ENCODE measurements around the gene EPB41. TPM values are rescaled to one million over a fixed set of nuclear protein-coding genes. Genes with fewer than 3 reads are reported as not detected.
A peak's percentile ranks its signal among the peaks of the same experiment; 100 is the strongest.
"Not testable (repeated sequence)": the region's sequence is repeated elsewhere in the genome, so short reads cannot be mapped to it uniquely, and the experiment has no call there.

The EPB41 gene
- total RNA-seq, 4 donors from 2014 or later = 71.6 to 117 (median 92.6) TPM

GRCh38 chr1:29129916-29130315, 215.5 kb downstream of the EPB41 start:
- no peak for TF ChIP-seq EP300 (IDR thresholded peaks at IDR 0.05; ENCODE audit: low read depth)
- no peak for TF ChIP-seq POLR2A (IDR thresholded peaks at IDR 0.05)
- no peak for TF ChIP-seq CTCF (IDR thresholded peaks at IDR 0.05)
- no peak for DNase-seq

GRCh38 chr1:29131056-29131455, 216.7 kb downstream of the EPB41 start:
- H3K4me3 ChIP-seq; intact Hi-C loops (cut with DNase I; ENCODE audit: low total_unique reads); in situ Hi-C loops (cut with MboI; ENCODE audit: low pct_ligation_motif_present in 1 of 4, low pct_unique_long_range_greater_than_20kb in 1 of 4, low sequenced_read_pairs in 3 of 4); H3K27me3 ChIP-seq; DNase-seq; H3K36me3 ChIP-seq; H3K4me1 ChIP-seq; H3K27ac ChIP-seq; H3K9me3 ChIP-seq: not testable (repeated sequence)
- WGBS, 2 donors (ENCODE audit: low coverage in 1 of 2) = 93% methylated on average over 19 of the region's 29 CpGs; no CpG with 5 or more reads in 1 of the 2 donors

More at GRCh38 chr1:29129916-29130315, 215.5 kb downstream of the EPB41 start:
- H3K36me3 ChIP-seq = no peaks in the 10 kb centered on the region
- no peak overlapping the region for H3K4me3 ChIP-seq
- in situ Hi-C loops (cut with MboI; ENCODE audit: low pct_ligation_motif_present in 1 of 4, low pct_unique_long_range_greater_than_20kb in 1 of 4, low sequenced_read_pairs in 3 of 4) = loop anchor here in 1 of 4 donors (5.0 kb wide), 1 partner anchor 77 kb away; no protein-coding TSS in a partner anchor
- intact Hi-C loops (cut with DNase I; ENCODE audit: low total_unique reads) = loop anchor here (10.0 kb wide), 1 partner anchor 245 kb away; no protein-coding TSS in a partner anchor
- 79 to 100% methylated on average over 1 to 5 of the region's 5 CpGs for WGBS, 2 donors (ENCODE audit: low coverage in 1 of 2)
- peaks cover 9% of the 10 kb centered on the region for H3K27me3 ChIP-seq
- no peaks in the 10 kb centered on the region for H3K9me3 ChIP-seq
- peaks cover 0 to 12% (median 8%) of the 10 kb centered on the region in 4 donors for H3K4me1 ChIP-seq
- no peak overlapping the region for H3K27ac ChIP-seq

- Histone ChIP-seq H3K27ac (no peak overlapping the region), H3K4me1 (peaks cover 0 to 6% (median 3%) of the 10 kb centered on the region in 4 donors), H3K27me3 (no peaks in the 10 kb centered on the region), H3K36me3 (no peaks in the 10 kb centered on the region), H3K4me3 (peak overlapping the region in 1 of 4 donors; percentile 13), H3K9me3 (no peaks in the 10 kb centered on the region)
- intact Hi-C loops (cut with DNase I; ENCODE audit: low total_unique reads) (loop anchor here (2.0 kb wide), 1 partner anchor 19 kb away; no protein-coding TSS in a partner anchor), in situ Hi-C loops (cut with MboI; ENCODE audit: low pct_ligation_motif_present in 1 of 4, low pct_unique_long_range_greater_than_20kb in 1 of 4, low sequenced_read_pairs in 3 of 4) (no loop called here)
- no peak for DNase-seq
- no peak for TF ChIP-seq POLR2A (IDR thresholded peaks at IDR 0.05)
- TF ChIP-seq CTCF (IDR thresholded peaks at IDR 0.05) = no peak
- TF ChIP-seq POLR2AphosphoS5 (IDR thresholded peaks at IDR 0.05) = no peak
- 74% methylated on average over 55 of the region's 55 CpGs; no CpG with 5 or more reads in 1 of the 2 donors for WGBS, 2 donors (ENCODE audit: low coverage in 1 of 2)
Measured at GRCh38 chr1:29133861-29134694, 219.7 kb downstream of the EPB41 start.

- TF ChIP-seq EP300 (IDR thresholded peaks at IDR 0.05; ENCODE audit: low read depth) = no peak
- TF ChIP-seq CTCF (IDR thresholded peaks at IDR 0.05) = no peak
- TF ChIP-seq POLR2A (IDR thresholded peaks at IDR 0.05) = no peak
- TF ChIP-seq POLR2AphosphoS5 (IDR thresholded peaks at IDR 0.05) = no peak
- WGBS, 2 donors (ENCODE audit: low coverage in 1 of 2) = 71% methylated on average over 10 of the region's 10 CpGs; no CpG with 5 or more reads in 1 of the 2 donors
- Histone ChIP-seq H3K27ac (no peak overlapping the region), H3K36me3 (no peaks in the 10 kb centered on the region), H3K27me3 (no peaks in the 10 kb centered on the region), H3K4me3 (no peak overlapping the region), H3K4me1 (peaks cover 0 to 6% (median 3%) of the 10 kb centered on the region in 4 donors), H3K9me3 (no peaks in the 10 kb centered on the region)
- DNase-seq = no peak
- intact Hi-C loops (cut with DNase I; ENCODE audit: low total_unique reads) (loop anchor here (2.0 kb wide), 1 partner anchor 18 kb away; no protein-coding TSS in a partner anchor), in situ Hi-C loops (cut with MboI; ENCODE audit: low pct_ligation_motif_present in 1 of 4, low pct_unique_long_range_greater_than_20kb in 1 of 4, low sequenced_read_pairs in 3 of 4) (no loop called here)
Measured at GRCh38 chr1:29134695-29135028, 220.3 kb downstream of the EPB41 start.
